Measurements from ENCODE around the gene PARVB.

Gene PARVB

GRCh38 chr22:44091751-44092150, 67.6 kb downstream of the PARVB start:
- DNase-seq (ENCODE audit: low spot score) = no peak
- TF ChIP-seq CTCF (conservative IDR thresholded peaks at IDR 0.05; ENCODE audit: low read depth) = no peak
- H3K27ac ChIP-seq = no peak overlapping the region
- ChIA-PET POLR2A (ENCODE audit: low non-redundant PET) (no interaction called here), CTCF (no interaction called here)

- H3K27ac ChIP-seq = no peak overlapping the region
- no peak for DNase-seq (ENCODE audit: low spot score)
- CTCF ChIA-PET = no interaction called here
- no peak for TF ChIP-seq CTCF (conservative IDR thresholded peaks at IDR 0.05; ENCODE audit: low read depth)
- POLR2A ChIA-PET (ENCODE audit: low non-redundant PET) = no interaction called here
These were observed 68.6 kb downstream of the PARVB start for GRCh38 chr22:44092636-44093220.

- no peak for DNase-seq (ENCODE audit: low spot score)
- TF ChIP-seq CTCF (conservative IDR thresholded peaks at IDR 0.05; ENCODE audit: low read depth) = no peak
- no peak overlapping the region for H3K27ac ChIP-seq
- ChIA-PET POLR2A (ENCODE audit: low non-redundant PET) (no interaction called here), CTCF (no interaction called here)
These were observed 69.7 kb downstream of the PARVB start for GRCh38 chr22:44093791-44094190.

GRCh38 chr22:44094751-44095302, 70.7 kb downstream of the PARVB start:
- CTCF ChIA-PET = no interaction called here
- POLR2A ChIA-PET (ENCODE audit: low non-redundant PET) = no interaction called here

GRCh38 chr22:44096736-44097135, 72.6 kb downstream of the PARVB start:
- ChIA-PET POLR2A (ENCODE audit: low non-redundant PET) (no interaction called here), CTCF (no interaction called here)
- no peak for DNase-seq (ENCODE audit: low spot score)
- no peak for TF ChIP-seq CTCF (conservative IDR thresholded peaks at IDR 0.05; ENCODE audit: low read depth)
- H3K27ac ChIP-seq = no peak overlapping the region

More at GRCh38 chr22:44094751-44095302, 70.7 kb downstream of the PARVB start:
- no peak for TF ChIP-seq CTCF (conservative IDR thresholded peaks at IDR 0.05; ENCODE audit: low read depth)
- no peak overlapping the region for H3K27ac ChIP-seq
- DNase-seq (ENCODE audit: low spot score) = no peak

GRCh38 chr22:44097263-44098020, 73.3 kb downstream of the PARVB start:
- POLR2A ChIA-PET (ENCODE audit: low non-redundant PET) = no interaction called here
- DNase-seq (ENCODE audit: low spot score) = no peak
- H3K27ac ChIP-seq = no peak overlapping the region
- CTCF ChIA-PET = no interaction called here
- no peak for TF ChIP-seq CTCF (conservative IDR thresholded peaks at IDR 0.05; ENCODE audit: low read depth)
